ENCODE data around the gene CHML. TPM values are rescaled to one million over a fixed set of nuclear protein-coding genes. Genes with fewer than 3 reads are reported as not detected.

The CHML gene
- total and polyA plus RNA-seq, 10 of the 15 experiments (the other 5 are each of a cell fraction or from before 2014, with no cell fraction given), result 2.0 to 15.5 (median 6.0) TPM

DNA sequence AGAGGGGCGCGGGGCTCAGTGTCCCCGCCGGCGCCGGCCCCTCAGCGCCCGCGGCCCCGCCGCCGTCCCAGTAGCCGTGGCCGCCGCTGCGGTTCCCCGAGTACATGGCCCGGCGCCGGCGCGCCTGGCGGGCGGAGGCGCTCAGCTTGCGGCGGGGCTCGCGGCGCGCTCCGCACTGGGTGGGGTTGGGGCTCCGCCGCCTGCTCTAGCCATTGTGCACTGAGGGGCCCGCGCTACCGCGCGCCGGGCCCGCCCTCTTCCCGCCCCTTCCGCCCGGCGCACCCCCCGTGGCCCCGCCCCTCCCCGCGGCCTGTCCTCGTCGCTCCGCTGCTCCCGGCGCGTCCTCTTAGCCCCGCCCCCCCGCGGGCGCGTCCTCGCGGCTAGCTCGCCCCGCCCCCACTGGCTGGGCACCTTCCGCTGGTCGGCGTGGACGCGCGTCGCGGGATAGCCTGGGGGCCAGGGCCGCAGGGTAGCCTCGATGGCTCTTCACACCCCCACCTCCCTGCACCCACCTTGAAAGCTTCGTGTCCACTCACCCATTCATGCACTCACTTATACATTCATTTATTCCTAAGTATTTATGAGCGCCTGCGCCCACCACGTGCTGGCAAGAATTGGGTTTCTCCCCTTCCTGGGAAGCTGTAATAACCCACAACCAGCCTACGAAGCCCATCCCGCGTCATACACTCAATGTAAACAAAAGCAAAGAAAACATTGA is at the start of gene CHML, which contains the start of gene OPN3 (continued):
- TF ChIP-seq, protein P1, sequence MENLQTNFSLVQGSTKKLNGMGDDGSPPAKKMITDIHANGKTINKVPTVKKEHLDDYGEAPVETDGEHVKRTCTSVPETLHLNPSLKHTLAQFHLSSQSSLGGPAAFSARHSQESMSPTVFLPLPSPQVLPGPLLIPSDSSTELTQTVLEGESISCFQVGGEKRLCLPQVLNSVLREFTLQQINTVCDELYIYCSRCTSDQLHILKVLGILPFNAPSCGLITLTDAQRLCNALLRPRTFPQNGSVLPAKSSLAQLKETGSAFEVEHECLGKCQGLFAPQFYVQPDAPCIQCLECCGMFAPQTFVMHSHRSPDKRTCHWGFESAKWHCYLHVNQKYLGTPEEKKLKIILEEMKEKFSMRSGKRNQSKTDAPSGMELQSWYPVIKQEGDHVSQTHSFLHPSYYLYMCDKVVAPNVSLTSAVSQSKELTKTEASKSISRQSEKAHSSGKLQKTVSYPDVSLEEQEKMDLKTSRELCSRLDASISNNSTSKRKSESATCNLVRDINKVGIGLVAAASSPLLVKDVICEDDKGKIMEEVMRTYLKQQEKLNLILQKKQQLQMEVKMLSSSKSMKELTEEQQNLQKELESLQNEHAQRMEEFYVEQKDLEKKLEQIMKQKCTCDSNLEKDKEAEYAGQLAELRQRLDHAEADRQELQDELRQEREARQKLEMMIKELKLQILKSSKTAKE (IDR thresholded peaks at IDR 0.05; ENCODE audit: low read depth, poor library complexity, severe bottlenecking), result no peak
- TF ChIP-seq TAF1 (IDR thresholded peaks at IDR 0.05; ENCODE audit: borderline replicate concordance, low read depth, low read length), result peak; percentile 77; the same call in 1 of the 2 replicates

DNA sequence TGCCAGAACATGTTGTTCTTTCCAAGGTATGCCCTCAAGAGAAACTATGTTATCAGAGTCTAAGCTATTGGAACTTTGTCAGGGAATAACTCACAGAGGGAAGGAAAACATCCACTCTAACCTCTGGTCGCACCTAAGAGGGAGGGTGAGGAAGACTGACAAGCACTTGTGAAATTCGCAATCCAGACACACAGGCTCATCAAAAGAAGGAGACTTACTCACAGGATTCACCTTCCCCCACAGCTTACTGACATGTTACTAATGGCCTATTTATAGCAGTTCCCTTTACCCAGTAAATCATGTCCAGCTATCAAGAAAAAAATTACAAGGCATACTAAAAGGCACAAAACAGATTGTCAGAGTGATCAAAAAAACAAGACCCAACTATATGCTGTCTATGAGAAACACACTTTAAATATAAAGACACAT is 48.8 kb upstream of the CHML start:
- intact Hi-C loops (cut with micrococcal nuclease; ENCODE audit: unreplicated experiment) (no loop called here), in situ Hi-C loops (cut with MboI) (no loop called here)
- Histone ChIP-seq H3K9me3 (replicated peaks; ENCODE audit: control insufficient read depth, insufficient read depth, low read length) (no peaks in the 10 kb centered on the region), H3K4me3 (no peak overlapping the region), H3K4me2 (ENCODE audit: control insufficient read depth, insufficient read depth) (no peak overlapping the region), H3K27ac (ENCODE audit: control insufficient read depth, insufficient read depth) (no peak overlapping the region), H2AFZ (ENCODE audit: control insufficient read depth, low read depth, low read length) (no peak overlapping the region), H3K36me3 (ENCODE audit: control insufficient read depth in 2 of 2, insufficient read depth in 2 of 2, low read length in 1 of 2) (no peaks in the 10 kb centered on the region), H3K79me2 (ENCODE audit: control insufficient read depth, insufficient read depth, low read length) (no peaks in the 10 kb centered on the region), H4K20me1 (ENCODE audit: control insufficient read depth, insufficient read depth) (no peaks in the 10 kb centered on the region), H3K4me1 (ENCODE audit: control insufficient read depth, insufficient read depth, low read length) (no peaks in the 10 kb centered on the region), H3K9ac (ENCODE audit: control insufficient read depth, insufficient read depth, low read length) (no peak overlapping the region), H3K27me3 (replicated peaks in 1 of 2; ENCODE audit: control insufficient read depth in 2 of 2, insufficient read depth in 2 of 2, low read length in 1 of 2) (no peaks in the 10 kb centered on the region)
- ChIA-PET POLR2A (no interaction called here), SMC1A (ENCODE audit: uncharacterized antibody, unreplicated experiment) (interaction anchor here (0.6 kb wide), 2 partner anchors 92 to 527 kb away, joined by 3 read pairs; no protein-coding TSS in a partner anchor), RAD21 (ENCODE audit: unreplicated experiment) (no interaction called here), CTCF (no interaction called here)
- no peak for FAIRE-seq
- 36% methylated on average over 1 of the region's 2 CpGs for WGBS (ENCODE audit: insufficient coverage, insufficient replicate concordance, low lambda C conversion rate, missing lambda C conversion rate)
- BruUV-seq (replicated peaks), result no TSS peak
- no peak for ATAC-seq
- TF ChIP-seq MEF2B (IDR thresholded peaks at IDR 0.05; ENCODE audit: partially characterized antibody, poor library complexity, severe bottlenecking) (no peak), ATF7 (IDR thresholded peaks at IDR 0.05; ENCODE audit: low read depth) (no peak), ZBED1 (IDR thresholded peaks at IDR 0.05; ENCODE audit: borderline replicate concordance) (no peak), POLR2A (IDR thresholded peaks at IDR 0.05; ENCODE audit: low read depth, low read length) (no peak), PAX8 (IDR thresholded peaks at IDR 0.05) (no peak), TCF3 (IDR thresholded peaks at IDR 0.05; ENCODE audit: borderline replicate concordance, insufficient read depth, low read depth, low read length) (no peak), MXI1 (IDR thresholded peaks at IDR 0.05; ENCODE audit: low read depth, low read length) (no peak), SUPT20H (IDR thresholded peaks at IDR 0.05; ENCODE audit: borderline replicate concordance, control insufficient read depth, low read depth, low read length) (no peak), GABPA (IDR thresholded peaks at IDR 0.05; ENCODE audit: low read depth) (no peak), ZNF217 (IDR thresholded peaks at IDR 0.05) (no peak), GATAD2B (conservative IDR thresholded peaks at IDR 0.05; ENCODE audit: low read depth) (no peak), SPI1 (IDR thresholded peaks at IDR 0.05; ENCODE audit: borderline replicate concordance, insufficient read depth, low read depth, low read length) (no peak), ETV6 (conservative IDR thresholded peaks at IDR 0.05 in 1 of 2, IDR thresholded peaks at IDR 0.05 in 1 of 2; ENCODE audit: borderline replicate concordance in 1 of 2, low read depth in 1 of 2) (no peak), YBX1 (IDR thresholded peaks at IDR 0.05) (no peak), SMAD5 (IDR thresholded peaks at IDR 0.05; ENCODE audit: low read depth) (no peak), BCL11A (IDR thresholded peaks at IDR 0.05; ENCODE audit: low read depth, low read length) (no peak)
- TF ChIP-seq, protein P2, sequence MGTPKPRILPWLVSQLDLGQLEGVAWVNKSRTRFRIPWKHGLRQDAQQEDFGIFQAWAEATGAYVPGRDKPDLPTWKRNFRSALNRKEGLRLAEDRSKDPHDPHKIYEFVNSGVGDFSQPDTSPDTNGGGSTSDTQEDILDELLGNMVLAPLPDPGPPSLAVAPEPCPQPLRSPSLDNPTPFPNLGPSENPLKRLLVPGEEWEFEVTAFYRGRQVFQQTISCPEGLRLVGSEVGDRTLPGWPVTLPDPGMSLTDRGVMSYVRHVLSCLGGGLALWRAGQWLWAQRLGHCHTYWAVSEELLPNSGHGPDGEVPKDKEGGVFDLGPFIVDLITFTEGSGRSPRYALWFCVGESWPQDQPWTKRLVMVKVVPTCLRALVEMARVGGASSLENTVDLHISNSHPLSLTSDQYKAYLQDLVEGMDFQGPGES (IDR thresholded peaks at IDR 0.05), result no peak
- TF ChIP-seq, protein P3, sequence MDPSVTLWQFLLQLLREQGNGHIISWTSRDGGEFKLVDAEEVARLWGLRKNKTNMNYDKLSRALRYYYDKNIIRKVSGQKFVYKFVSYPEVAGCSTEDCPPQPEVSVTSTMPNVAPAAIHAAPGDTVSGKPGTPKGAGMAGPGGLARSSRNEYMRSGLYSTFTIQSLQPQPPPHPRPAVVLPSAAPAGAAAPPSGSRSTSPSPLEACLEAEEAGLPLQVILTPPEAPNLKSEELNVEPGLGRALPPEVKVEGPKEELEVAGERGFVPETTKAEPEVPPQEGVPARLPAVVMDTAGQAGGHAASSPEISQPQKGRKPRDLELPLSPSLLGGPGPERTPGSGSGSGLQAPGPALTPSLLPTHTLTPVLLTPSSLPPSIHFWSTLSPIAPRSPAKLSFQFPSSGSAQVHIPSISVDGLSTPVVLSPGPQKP (IDR thresholded peaks at IDR 0.05; ENCODE audit: low read depth, low read length), result no peak
- no peak for DNase-seq (ENCODE audit: low read depth, low spot score)

Data from GM12878 (cell line).